Upper lobe of left lung (tissue), 6 donors: ENCODE data around the gene HAPLN2. TPM values are rescaled to one million over a fixed set of nuclear protein-coding genes. Genes with fewer than 3 reads are reported as not detected.

Experiments used
- ATAC-seq, 2 donors: fragments of 200-7000 bp; cut with Tn5 transposase; one replicate each; pipeline ENCODE4 v1.9.1; 2022; ENCODE audit warnings: mild to moderate bottlenecking in 2 of 2, moderate library complexity in 2 of 2; ENCODE audit not compliant: low FRiP score in 2 of 2
- DNase-seq, 2 donors: peaks; one replicate each; pipeline ENCODE4 v3.0.0-alpha.2; 2019 to 2020
- H3K27ac ChIP-seq, 4 donors: fragments of 200-600 bp; sonication (generic); one replicate each; pipeline ENCODE4 v1.5.1; 2016 to 2019
- H3K27me3 ChIP-seq, 4 donors: fragments of 200-600 bp; sonication (generic); one replicate each; pipeline ENCODE4 v1.5.1; 2017 to 2019
- H3K36me3 ChIP-seq, 4 donors: fragments of 200-600 bp; sonication (generic); one replicate each; pipeline ENCODE4 v1.5.1; 2016 to 2019
- H3K4me1 ChIP-seq, 4 donors: fragments of 200-600 bp; sonication (generic); one replicate each; pipeline ENCODE4 v1.5.1; 2018 to 2019
- H3K4me3 ChIP-seq, 4 donors: fragments of 200-600 bp; sonication (generic); one replicate each; pipeline ENCODE4 v1.5.1; 2017 to 2019; ENCODE audit warnings: mild to moderate bottlenecking in 2 of 4, moderate library complexity in 1 of 4
- H3K9me3 ChIP-seq, 4 donors: fragments of 200-600 bp; sonication (generic); one replicate each; pipeline ENCODE4 v1.5.1; 2018 to 2019
- CTCF ChIP-seq, 6 experiments: fragments of 450-650 bp in 4 of 6; fragments of 200-600 bp in 2 of 6; sonication (generic) in 2 of 6; IDR thresholded peaks; one replicate each; pipeline ENCODE4 v1.5.1; 2016 to 2019; ENCODE audit warnings: antibody characterized with exemption in 6 of 6
- EP300 ChIP-seq, 4 donors: sonication (generic); formaldehyde crosslinking; IDR thresholded peaks; one replicate each; pipeline ENCODE4 v1.5.1; 2017; ENCODE audit warnings: antibody characterized with exemption in 4 of 4, control low read depth in 2 of 4
- POLR2A ChIP-seq, 4 donors: fragments of 450-650 bp; IDR thresholded peaks; one replicate each; pipeline ENCODE4 v1.5.1; 2016 to 2017; ENCODE audit warnings: antibody characterized with exemption in 4 of 4, mild to moderate bottlenecking in 2 of 4
- POLR2AphosphoS5 ChIP-seq, 2 donors: sonication (generic); formaldehyde crosslinking; IDR thresholded peaks; one replicate each; pipeline ENCODE4 v1.5.1; 2017; ENCODE audit warnings: antibody characterized with exemption in 2 of 2
- WGBS, 2 donors: methylation state at CpG; one replicate each; pipeline ENCODE4 v1.1.5; 2017 to 2018; 5-methylcytosine and 5-hydroxymethylcytosine counted together
- total RNA-seq, 6 donors: library from RNA; depleted of rRNA in 4 of 6; stranded (reverse); fragments of >200 nt in 4 of 6; gene quantifications; one replicate each; pipeline versions ENCODE4 v1.1.0 to v1.2.1, GENCODE V29; 2016 to 2021
- donor health status: DM: no; HTN: no; CAD: no; lungs with moderate emphysema.
- donor health status: DM: no; HTN: yes; CAD: no; lungs with severe emphysema.

The HAPLN2 gene
- total RNA-seq, 6 donors from 2014 or later = 0.14 to 5.0 (median 0.37) TPM; not detected in 3

DNA sequence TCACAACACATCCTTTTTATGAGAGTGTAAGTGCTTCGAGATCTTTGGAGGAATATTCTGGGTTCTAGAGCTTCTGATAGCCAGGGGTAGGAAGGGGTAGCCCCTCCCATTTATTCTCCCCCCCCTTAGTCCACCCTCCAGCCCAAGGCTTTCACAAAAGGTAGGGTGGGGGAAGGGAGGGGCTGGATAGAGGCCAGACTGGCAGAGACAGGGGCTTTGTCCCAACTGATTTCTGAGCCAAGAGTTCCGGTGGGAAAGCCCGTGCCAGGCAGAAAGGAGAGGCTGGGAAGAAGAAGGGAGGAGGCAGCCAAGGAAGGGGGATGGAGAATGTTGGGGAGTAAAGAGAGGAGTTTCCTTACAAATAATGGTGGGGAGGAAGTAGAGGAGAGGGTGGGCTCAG, 25.8 kb downstream of the HAPLN2 start:
- Histone ChIP-seq H3K27ac (no peak overlapping the region), H3K9me3 (no peaks in the 10 kb centered on the region), H3K27me3 (peaks cover 3 to 44% (median 28%) of the 10 kb centered on the region in 4 donors), H3K4me3 (no peak overlapping the region), H3K36me3 (no peaks in the 10 kb centered on the region), H3K4me1 (peaks cover 9 to 14% (median 11%) of the 10 kb centered on the region in 4 donors)
- ATAC-seq (no peak), DNase-seq (no peak)
- 46 to 62% methylated on average over 3 of the region's 3 CpGs for WGBS, 2 donors
- TF ChIP-seq EP300 (IDR thresholded peaks at IDR 0.05) (no peak), CTCF (IDR thresholded peaks at IDR 0.05) (no peak), POLR2AphosphoS5 (IDR thresholded peaks at IDR 0.05) (no peak), POLR2A (IDR thresholded peaks at IDR 0.05) (no peak)

GRCh38 chr1:156645666-156646065, 26.5 kb downstream of the HAPLN2 start:
- H3K9me3 ChIP-seq = no peaks in the 10 kb centered on the region
- H3K4me3 ChIP-seq = no peak overlapping the region
- WGBS, 2 donors = 92 to 100% methylated on average over 1 of the region's 1 CpG
- TF ChIP-seq EP300 (IDR thresholded peaks at IDR 0.05) = no peak
- TF ChIP-seq CTCF (IDR thresholded peaks at IDR 0.05) = no peak
- TF ChIP-seq POLR2AphosphoS5 (IDR thresholded peaks at IDR 0.05) = no peak
- TF ChIP-seq POLR2A (IDR thresholded peaks at IDR 0.05) = no peak
- peaks cover 3 to 44% (median 26%) of the 10 kb centered on the region in 4 donors for H3K27me3 ChIP-seq
- no peaks in the 10 kb centered on the region for H3K36me3 ChIP-seq
- ATAC-seq (no peak), DNase-seq (no peak)
- H3K4me1 ChIP-seq = peaks cover 9 to 14% (median 11%) of the 10 kb centered on the region in 4 donors
- no peak overlapping the region for H3K27ac ChIP-seq

DNA sequence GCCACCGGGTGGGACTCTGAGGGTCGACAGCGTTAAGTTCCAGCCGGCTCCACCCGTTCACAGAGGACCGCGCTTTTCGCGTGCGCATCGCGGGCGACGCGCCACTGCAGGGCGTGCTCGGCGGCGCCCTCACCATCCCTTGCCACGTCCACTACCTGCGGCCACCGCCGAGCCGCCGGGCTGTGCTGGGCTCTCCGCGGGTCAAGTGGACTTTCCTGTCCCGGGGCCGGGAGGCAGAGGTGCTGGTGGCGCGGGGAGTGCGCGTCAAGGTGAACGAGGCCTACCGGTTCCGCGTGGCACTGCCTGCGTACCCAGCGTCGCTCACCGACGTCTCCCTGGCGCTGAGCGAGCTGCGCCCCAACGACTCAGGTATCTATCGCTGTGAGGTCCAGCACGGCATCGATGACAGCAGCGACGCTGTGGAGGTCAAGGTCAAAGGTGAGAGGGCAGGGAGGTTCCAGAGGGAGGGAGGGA, 27.6 kb downstream of the HAPLN2 start:
- peaks cover 0 to 35% (median 18%) of the 10 kb centered on the region in 4 donors for H3K27me3 ChIP-seq
- WGBS, 2 donors = 7 to 23% methylated on average over 9 to 50 of the region's 51 CpGs

GRCh38 chr1:156647351-156647750, 28.1 kb downstream of the HAPLN2 start:
- no peak for DNase-seq
- Histone ChIP-seq H3K4me1 (peaks cover under 1 to 4% (median under 1%) of the 10 kb centered on the region in 4 donors), H3K27me3 (peaks cover 0 to 29% (median 13%) of the 10 kb centered on the region in 4 donors), H3K36me3 (no peaks in the 10 kb centered on the region), H3K9me3 (no peaks in the 10 kb centered on the region), H3K4me3 (no peak overlapping the region), H3K27ac (no peak overlapping the region)
- TF ChIP-seq CTCF (IDR thresholded peaks at IDR 0.05) = no peak
- TF ChIP-seq POLR2AphosphoS5 (IDR thresholded peaks at IDR 0.05) = no peak
- no peak for TF ChIP-seq POLR2A (IDR thresholded peaks at IDR 0.05)
- no peak for TF ChIP-seq EP300 (IDR thresholded peaks at IDR 0.05)
- ATAC-seq = no peak
- WGBS, 2 donors = 72 to 80% methylated on average over 9 to 10 of the region's 10 CpGs

More for the DNA sequence above, 27.6 kb downstream of the HAPLN2 start:
- no peak for TF ChIP-seq CTCF (IDR thresholded peaks at IDR 0.05)
- TF ChIP-seq POLR2AphosphoS5 (IDR thresholded peaks at IDR 0.05) = no peak
- no peak for TF ChIP-seq POLR2A (IDR thresholded peaks at IDR 0.05)
- no peak for TF ChIP-seq EP300 (IDR thresholded peaks at IDR 0.05)
- no peaks in the 10 kb centered on the region for H3K36me3 ChIP-seq
- H3K9me3 ChIP-seq = no peaks in the 10 kb centered on the region
- ATAC-seq = no peak
- peaks cover 6 to 9% (median 7%) of the 10 kb centered on the region in 4 donors for H3K4me1 ChIP-seq
- no peak overlapping the region for H3K4me3 ChIP-seq
- H3K27ac ChIP-seq = no peak overlapping the region
- peak in 1 of 2 donors; percentile 80 for DNase-seq

- no peaks in the 10 kb centered on the region for H3K4me1 ChIP-seq
- no peaks in the 10 kb centered on the region for H3K36me3 ChIP-seq
- no peak overlapping the region for H3K27ac ChIP-seq
- no peak for ATAC-seq
- no peak for TF ChIP-seq EP300 (IDR thresholded peaks at IDR 0.05)
- 65 to 84% methylated on average over 4 to 8 of the region's 10 CpGs for WGBS, 2 donors
- H3K4me3 ChIP-seq = no peak overlapping the region
- DNase-seq = no peak
- H3K27me3 ChIP-seq = peaks cover 0 to 23% (median 8%) of the 10 kb centered on the region in 4 donors
- H3K9me3 ChIP-seq = no peaks in the 10 kb centered on the region
Observed at GRCh38 chr1:156648496-156648895, 29.3 kb downstream of the HAPLN2 start.
